ENCODE measurements around the gene NRSN2.

Gene NRSN2

GRCh38 chr20:397432-398237 lies 50.7 kb downstream of the NRSN2 start:
- DNase-seq (ENCODE audit: low read depth in 2 of 2) = no peak

DNA sequence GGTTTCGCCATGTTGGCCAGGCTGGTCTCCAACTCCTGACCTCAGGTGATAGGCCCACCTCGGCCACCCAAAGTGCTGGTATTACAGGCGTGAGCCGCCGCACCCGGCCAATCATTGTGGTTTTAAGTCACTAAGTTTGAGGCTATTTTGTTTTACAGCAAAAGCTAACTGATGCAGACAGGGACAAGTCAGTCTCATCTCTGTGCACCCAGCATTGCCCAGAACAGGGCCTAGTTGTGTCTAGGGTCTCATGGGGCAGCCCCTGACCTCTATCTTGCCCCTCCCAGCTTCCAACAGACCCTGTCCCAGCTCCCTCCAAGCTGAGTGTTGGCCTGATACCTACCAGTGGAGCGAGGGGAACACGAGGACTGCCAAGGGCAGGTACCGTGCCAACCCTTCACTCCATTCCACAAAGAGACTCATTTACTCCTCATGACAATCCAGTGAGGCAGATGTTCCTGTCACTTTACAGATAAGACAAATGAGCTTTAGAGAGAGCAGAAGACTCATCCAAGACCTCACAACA lies 52.3 kb downstream of the NRSN2 start:
- no peak for DNase-seq (ENCODE audit: low read depth in 2 of 2)

DNA sequence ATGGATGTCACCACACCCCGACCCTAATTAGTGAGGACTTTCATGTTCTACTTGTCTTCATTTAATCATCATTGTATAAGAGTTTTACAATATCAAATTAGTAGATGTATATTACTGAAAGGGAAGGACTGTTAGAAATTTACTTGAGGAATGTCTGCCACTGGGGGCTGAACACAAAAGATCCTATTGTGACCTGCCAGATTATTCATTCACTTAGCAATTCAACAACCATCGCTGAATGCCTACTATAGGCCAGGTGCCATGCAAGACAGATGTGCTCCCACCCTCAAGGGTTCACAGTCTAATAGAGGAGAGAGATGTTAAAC lies 53.2 kb downstream of the NRSN2 start:
- no peak for DNase-seq (ENCODE audit: low read depth in 2 of 2)

- no peak for DNase-seq (ENCODE audit: low read depth in 2 of 2)
Observed at GRCh38 chr20:400454-401275, 53.8 kb downstream of the NRSN2 start.

DNA sequence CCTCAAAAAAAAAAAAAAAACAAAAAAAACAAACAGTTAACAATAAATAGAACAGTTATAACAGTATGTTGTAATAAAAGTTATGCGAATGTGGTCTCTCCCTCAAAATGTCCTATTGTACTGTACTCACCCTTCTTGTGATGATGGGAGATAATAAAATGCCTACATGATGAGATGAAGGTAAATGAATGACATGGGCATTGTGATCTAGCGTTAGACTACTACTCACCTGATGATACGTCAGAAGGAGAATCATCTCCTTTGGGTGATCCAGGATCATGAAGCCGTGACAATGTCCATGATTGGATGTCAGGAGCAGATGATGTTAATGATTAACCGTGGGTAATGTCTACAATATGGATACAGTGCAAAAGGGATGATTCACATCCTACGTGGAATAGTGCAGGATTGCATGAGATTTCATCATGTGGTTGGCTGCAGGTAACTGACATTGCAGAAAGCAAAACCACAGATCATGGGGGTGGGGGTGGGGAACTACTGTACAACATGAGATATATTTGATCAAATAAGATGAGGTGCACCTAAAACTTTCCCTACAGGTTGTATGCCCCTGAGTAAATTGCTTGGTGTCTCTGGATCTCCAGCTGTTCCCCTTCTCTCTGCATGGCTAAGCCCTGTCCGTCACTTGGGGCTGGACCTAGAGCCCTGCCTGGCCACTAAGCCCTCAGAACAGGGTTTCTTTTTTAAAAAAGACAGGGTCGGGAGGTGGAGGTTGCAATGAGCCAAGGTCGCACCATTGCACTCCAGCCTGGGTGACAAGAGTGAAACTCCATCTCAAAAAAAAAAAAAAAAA lies 55.0 kb downstream of the NRSN2 start:
- no peak for DNase-seq (ENCODE audit: low read depth in 2 of 2)

GRCh38 chr20:402496-402885 lies 55.6 kb downstream of the NRSN2 start:
- no peak for DNase-seq (ENCODE audit: low read depth in 2 of 2)

- no peak for DNase-seq (ENCODE audit: low read depth in 2 of 2)
Observed at GRCh38 chr20:402898-403581, 56.1 kb downstream of the NRSN2 start.

GRCh38 chr20:403582-403957 lies 56.7 kb downstream of the NRSN2 start:
- DNase-seq (ENCODE audit: low read depth in 2 of 2) = no peak

- no peak for DNase-seq (ENCODE audit: low read depth in 2 of 2)
Observed at GRCh38 chr20:404088-404487, 57.2 kb downstream of the NRSN2 start.

Data from stimulated activated CD8-positive, alpha-beta memory T cell treated with anti-CD3 and anti-CD28 coated beads, Interleukin-2, amount 100 ng/mL, for 1 hour (primary cell).